H1 (cell line): ENCODE measurements around the gene MRPS30. TPM values are rescaled to one million over a fixed set of nuclear protein-coding genes. Genes with fewer than 3 reads are reported as not detected.

Experiments used
- CTCF ChIA-PET: fragments of 300-600 bp; sonication (Branson Sonifier 250); formaldehyde crosslinking; loops from one replicate; lab custom pipeline; 2021; ENCODE audit not compliant: partially characterized antibody; lab: Charles Lee
- POLR2A ChIA-PET: fragments of 300-600 bp; sonication (Branson Sonifier 250); formaldehyde crosslinking; loops from one replicate; lab custom pipeline; 2021; ENCODE audit warnings: inconsistent platforms; ENCODE audit not compliant: partially characterized antibody; lab: Charles Lee
- DNase-seq, 2 experiments: peaks; one replicate each; pipeline versions ENCODE4 v3.0.0 to v3.0.0-alpha.2; 2010 to 2022; ENCODE audit warnings: low spot score in 2 of 2, low read depth in 1 of 2, mixed read lengths in 1 of 2
- FAIRE-seq: peaks from 2 replicates; lab custom pipeline; 2011; peaks lifted over from hg19 to GRCh38; lab: Jason Lieb, UNC
- H2AFZ ChIP-seq: 2 replicates; pipeline ENCODE4 v1.8.1; 2012; ENCODE audit warnings: low read length, inconsistent platforms
- H2AK5ac ChIP-seq: 2 replicates; pipeline ENCODE4 v1.6.1; 2013; ENCODE audit warnings: low read depth, low read length
- H2BK120ac ChIP-seq: replicated peaks from 2 replicates; pipeline ENCODE3; 2013; ENCODE audit warnings: low read depth, low read length, inconsistent platforms
- H2BK12ac ChIP-seq: 2 replicates; pipeline ENCODE4 v1.6.1; 2013; ENCODE audit warnings: low read depth, low read length
- H2BK15ac ChIP-seq: 2 replicates; pipeline ENCODE4 v1.6.1; 2013; ENCODE audit warnings: low read length
- H2BK20ac ChIP-seq: 2 replicates; pipeline ENCODE4 v1.6.1; 2013; ENCODE audit warnings: low read length
- H2BK5ac ChIP-seq: 2 replicates; pipeline ENCODE4 v1.6.1; 2013; ENCODE audit warnings: low read depth, low read length
- H3K14ac ChIP-seq: 2 replicates; pipeline ENCODE4 v1.6.1; 2013; ENCODE audit warnings: inconsistent platforms; ENCODE audit not compliant: insufficient read length
- H3K18ac ChIP-seq: 2 replicates; pipeline ENCODE4 v1.6.1; 2013; ENCODE audit warnings: low read length; ENCODE audit errors: extremely low read depth
- H3K23ac ChIP-seq: 2 replicates; pipeline ENCODE4 v1.6.1; 2013; ENCODE audit warnings: inconsistent platforms; ENCODE audit not compliant: insufficient read length
- H3K23me2 ChIP-seq: 2 replicates; pipeline ENCODE4 v1.6.1; 2013; ENCODE audit warnings: low read depth, low read length
- H3K27ac ChIP-seq: 2 replicates; pipeline ENCODE4 v1.6.1; 2011; ENCODE audit warnings: low read depth, low read length, inconsistent platforms
- H3K27me3 ChIP-seq, 4 experiments: replicated peaks in 1 of 4; 1 replicate in 1 of 4; 2 replicates in 3 of 4; pipeline versions ENCODE4 v1.6.1 to v1.8.1; 2011 to 2013; ENCODE audit warnings: low read length in 3 of 4, mild to moderate bottlenecking in 3 of 4, inconsistent platforms in 2 of 4, mixed read lengths in 2 of 4, moderate library complexity in 1 of 4; ENCODE audit not compliant: control insufficient read depth in 3 of 4, insufficient read depth in 3 of 4; ENCODE audit errors: extremely low read depth in 1 of 4
- H3K36me3 ChIP-seq, 4 experiments: 2 replicates each; pipeline versions ENCODE4 v1.6.1 to v1.8.1; 2011 to 2013; ENCODE audit warnings: mild to moderate bottlenecking in 4 of 4, low read length in 3 of 4, moderate library complexity in 2 of 4, control low read depth in 1 of 4, inconsistent platforms in 1 of 4; ENCODE audit not compliant: insufficient read depth in 4 of 4, control insufficient read depth in 2 of 4
- H3K4ac ChIP-seq: replicated peaks from 2 replicates; pipeline ENCODE3; 2013; ENCODE audit warnings: low read length, low read depth, mixed read lengths, inconsistent platforms; ENCODE audit not compliant: insufficient read length
- H3K4me1 ChIP-seq, 4 experiments: replicated peaks in 1 of 4; 1 replicate in 1 of 4; 2 replicates in 3 of 4; pipeline versions ENCODE4 v1.6.1 to v1.8.1; 2011 to 2013; ENCODE audit warnings: low read length in 3 of 4, inconsistent platforms in 2 of 4, mixed read lengths in 1 of 4; ENCODE audit not compliant: insufficient read depth in 4 of 4, control insufficient read depth in 3 of 4
- H3K4me2 ChIP-seq, 2 experiments: 2 replicates each; pipeline versions ENCODE4 v1.6.1 to v1.8.1; 2011 to 2013; ENCODE audit warnings: low read depth in 2 of 2, low read length in 2 of 2, control low read depth in 1 of 2, inconsistent platforms in 1 of 2, mild to moderate bottlenecking in 1 of 2; ENCODE audit not compliant: insufficient read depth in 1 of 2
- H3K4me3 ChIP-seq, 4 experiments: fragments of 200-600, 300-600 bp in 1 of 4; sonication (generic), shearing (Covaris generic), sonication (Bioruptor Twin) in 1 of 4; 2 replicates each; pipeline versions ENCODE4 v1.5.1 to v1.8.1; 2011 to 2016; ENCODE audit warnings: low read length in 4 of 4, low read depth in 3 of 4, control low read depth in 2 of 4, inconsistent platforms in 2 of 4, mild to moderate bottlenecking in 2 of 4, mixed read lengths in 1 of 4, moderate library complexity in 1 of 4; ENCODE audit not compliant: insufficient read depth in 2 of 4; ENCODE audit errors: extremely low read depth in 1 of 4
- H3K56ac ChIP-seq: replicated peaks from 2 replicates; pipeline ENCODE3; 2013; ENCODE audit warnings: low read depth, mild to moderate bottlenecking, mixed read lengths, low read length, inconsistent platforms; ENCODE audit not compliant: insufficient read length
- H3K79me1 ChIP-seq: 2 replicates; pipeline ENCODE4 v1.6.1; 2013; ENCODE audit warnings: low read depth, low read length, control low read depth
- H3K79me2 ChIP-seq, 2 experiments: 2 replicates each; pipeline versions ENCODE4 v1.6.1 to v1.8.1; 2012 to 2013; ENCODE audit warnings: low read length in 2 of 2, mild to moderate bottlenecking in 2 of 2, inconsistent platforms in 1 of 2; ENCODE audit not compliant: insufficient read depth in 2 of 2, control insufficient read depth in 1 of 2
- H3K9ac ChIP-seq, 4 experiments: replicated peaks in 1 of 4; 1 replicate in 1 of 4; 2 replicates in 3 of 4; pipeline versions ENCODE4 v1.6.1 to v1.8.1; 2011 to 2013; ENCODE audit warnings: low read depth in 3 of 4, low read length in 3 of 4, control low read depth in 2 of 4, mild to moderate bottlenecking in 2 of 4, moderate library complexity in 2 of 4, inconsistent platforms in 1 of 4; ENCODE audit errors: extremely low read depth in 1 of 4
- H3K9me3 ChIP-seq, 2 experiments: 2 replicates each; pipeline versions ENCODE4 v1.6.1 to v1.8.1; 2012 to 2013; ENCODE audit warnings: mild to moderate bottlenecking in 2 of 2, moderate library complexity in 2 of 2, control low read depth in 1 of 2, inconsistent platforms in 1 of 2, low read depth in 1 of 2, low read length in 1 of 2, mixed read lengths in 1 of 2; ENCODE audit not compliant: insufficient read depth in 2 of 2
- H4K20me1 ChIP-seq, 2 experiments: replicated peaks in 1 of 2; 2 replicates each; pipeline versions ENCODE3 to v1.8.1; 2011 to 2013; ENCODE audit warnings: inconsistent platforms in 2 of 2, low read length in 2 of 2, mild to moderate bottlenecking in 1 of 2; ENCODE audit not compliant: insufficient read depth in 2 of 2, control insufficient read depth in 1 of 2
- H4K5ac ChIP-seq: 2 replicates; pipeline ENCODE4 v1.6.1; 2013; ENCODE audit warnings: low read length, low read depth, mixed read lengths, inconsistent platforms; ENCODE audit not compliant: insufficient read length
- H4K8ac ChIP-seq: 2 replicates; pipeline ENCODE4 v1.8.0; 2013; ENCODE audit warnings: mild to moderate bottlenecking, moderate library complexity, low read length, inconsistent platforms; ENCODE audit not compliant: insufficient read depth; ENCODE audit errors: extremely low read depth
- H4K91ac ChIP-seq: replicated peaks from 2 replicates; pipeline ENCODE3; 2013; ENCODE audit warnings: low read length, mixed read lengths, inconsistent platforms; ENCODE audit not compliant: insufficient read length
- CHD2 ChIP-seq: IDR thresholded peaks from 2 replicates; pipeline ENCODE4 v1.6.1; 2012; ENCODE audit warnings: low read length, improper control_type of control experiment
- JUN ChIP-seq: IDR thresholded peaks from 2 replicates; pipeline ENCODE4 v1.6.1; 2011; ENCODE audit warnings: low read depth, mild to moderate bottlenecking, improper control_type of control experiment, low read length
- KDM4A ChIP-seq: IDR thresholded peaks from one replicate; pipeline ENCODE4 v1.7.1; 2012; ENCODE audit warnings: low read depth, mild to moderate bottlenecking, moderate library complexity, low read length, inconsistent platforms; ENCODE audit not compliant: severe bottlenecking
- WGBS, 2 experiments: shearing (Covaris generic) in 1 of 2; methylation state at CpG; one replicate each; pipeline versions ENCODE4 v1.1.6 to v1.1.7; 2013 to 2015; ENCODE audit warnings: low lambda C conversion rate in 2 of 2, mixed read lengths in 2 of 2, inconsistent platforms in 1 of 2, low coverage in 1 of 2, missing lambda C conversion rate in 1 of 2; ENCODE audit not compliant: insufficient replicate concordance in 2 of 2, insufficient coverage in 1 of 2, insufficient read length in 1 of 2; ENCODE audit errors: extremely low coverage in 1 of 2, missing lambda C conversion rate in 1 of 2; 5-methylcytosine and 5-hydroxymethylcytosine counted together
- polyA plus RNA-seq, 7 experiments: library from polyadenylated mRNA; depleted of rRNA in 3 of 7; stranded (reverse) in 5 of 7; unstranded in 2 of 7; fragments of >200 nt in 5 of 7; fragments of 200-250 nt in 2 of 7; gene quantifications; 1 replicate in 5 of 7; 2 replicates in 1 of 7; 4 replicates in 1 of 7; pipeline versions ENCODE4 v1.2.1 to v1.2.3, GENCODE V29; 2011 to 2013; ENCODE audit warnings: missing spikeins in 2 of 7, mixed read lengths in 2 of 7
- total RNA-seq: library from RNA; stranded (reverse); fragmentation: NEBNext Ultra II Directional; extraction: Animal tissue kit (Norgen Biotek cat#: 25700); gene quantifications from 2 replicates; pipeline ENCODE4 v1.2.1, GENCODE V29; 2021

The MRPS30 gene
- total and polyA plus RNA-seq, 2 of the 8 experiments (the other 6 are each of a cell fraction or from before 2014, with no cell fraction given), result 61.9 to 85.2 TPM

GRCh38 chr5:44774279-44774880 lies 34.4 kb upstream of the MRPS30 start:
- no peak overlapping the region for H2BK20ac ChIP-seq
- H3K79me2 ChIP-seq, result no peaks in the 10 kb centered on the region
- H3K27me3 ChIP-seq, result no peaks in the 10 kb centered on the region
- H2BK15ac ChIP-seq, result no peak overlapping the region
- no peak overlapping the region for H3K4me3 ChIP-seq
- no peak overlapping the region for H3K27ac ChIP-seq
- WGBS, 2 experiments, result 59% methylated on average over 1 of the region's 1 CpG; no CpG with 5 or more reads in 1 of the 2 experiments
- H3K18ac ChIP-seq, result no peak overlapping the region
- no peaks in the 10 kb centered on the region for H3K23me2 ChIP-seq
- ChIA-PET POLR2A (no interaction called here), CTCF (interaction anchor here (0.5 to 2.0 kb wide), 15 partner anchors 8 to 1282 kb away, joined by 3 to 6 read pairs (median 4); no protein-coding TSS in a partner anchor)
- H4K5ac ChIP-seq, result no peak overlapping the region
- H3K79me1 ChIP-seq, result no peaks in the 10 kb centered on the region
- H2BK120ac ChIP-seq, result no peak overlapping the region
- no peak overlapping the region for H2AFZ ChIP-seq
- no peaks in the 10 kb centered on the region for H3K4me1 ChIP-seq
- H4K20me1 ChIP-seq, result no peaks in the 10 kb centered on the region
- H4K91ac ChIP-seq, result no peak overlapping the region
- DNase-seq (no peak), FAIRE-seq (no peak)
- no peak overlapping the region for H3K4me2 ChIP-seq
- no peaks in the 10 kb centered on the region for H3K9me3 ChIP-seq
- H3K14ac ChIP-seq, result no peak overlapping the region
- H2BK5ac ChIP-seq, result no peak overlapping the region
- H4K8ac ChIP-seq, result no peak overlapping the region
- H3K4ac ChIP-seq, result no peak overlapping the region
- no peaks in the 10 kb centered on the region for H3K36me3 ChIP-seq
- no peak overlapping the region for H3K56ac ChIP-seq
- no peak overlapping the region for H3K9ac ChIP-seq
- no peak overlapping the region for H2AK5ac ChIP-seq
- no peak overlapping the region for H2BK12ac ChIP-seq
- H3K23ac ChIP-seq, result no peak overlapping the region
- TF ChIP-seq CHD2, result no peak
- no peak for TF ChIP-seq KDM4A
- no peak for TF ChIP-seq JUN
